ENCODE results near the gene CNOT6. TPM values are rescaled to one million over a fixed set of nuclear protein-coding genes. Genes with fewer than 3 reads are reported as not detected.

Gene CNOT6
- total and polyA plus RNA-seq, 10 of the 15 experiments (the other 5 are each of a cell fraction or from before 2014, with no cell fraction given), result 3.8 to 22.1 (median 12.1) TPM

DNA sequence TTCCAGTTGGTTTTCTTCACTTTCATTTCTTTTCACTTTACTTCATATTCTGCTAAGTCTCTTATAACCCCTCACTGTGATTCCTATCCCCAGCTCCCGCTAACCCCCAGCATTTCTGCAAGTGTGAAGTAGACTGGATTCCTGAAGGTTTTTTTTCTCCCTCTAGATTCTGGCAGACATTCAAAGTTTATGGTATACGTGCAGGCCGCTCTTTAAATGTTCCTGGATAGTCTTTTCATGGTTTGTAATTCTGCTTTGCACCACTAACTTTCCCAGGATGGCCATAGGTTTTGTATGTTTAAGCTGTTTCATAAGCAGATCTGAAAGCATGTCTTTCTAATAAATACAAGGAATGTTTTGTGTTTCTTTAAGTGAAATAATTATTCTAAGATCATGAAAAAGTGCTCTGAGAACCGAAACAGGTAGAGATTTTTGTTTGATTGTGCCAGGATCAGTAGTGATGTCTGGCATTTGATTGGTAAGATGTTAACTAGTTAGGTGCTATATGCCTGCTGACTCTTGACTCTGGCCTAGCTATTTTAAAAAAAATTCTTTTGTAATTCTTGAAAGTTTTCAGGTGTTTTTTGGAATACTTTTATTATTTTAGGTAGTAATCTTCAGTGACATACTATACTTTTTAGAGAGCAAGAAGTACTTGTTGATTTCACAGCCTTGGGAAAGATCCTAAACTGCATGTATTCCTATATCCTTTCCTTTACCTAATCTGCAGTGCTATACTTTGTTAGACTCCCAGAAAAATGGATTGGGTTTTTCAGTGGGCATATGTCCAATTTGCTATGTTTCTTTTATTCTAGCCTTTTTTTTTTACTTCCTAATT lies 29.7 kb downstream of the CNOT6 start:
- no peak overlapping the region for H2AFZ ChIP-seq (ENCODE audit: control insufficient read depth, low read depth, low read length)
- 81% methylated on average over 4 of the region's 4 CpGs for WGBS (ENCODE audit: insufficient coverage, insufficient replicate concordance, low lambda C conversion rate, missing lambda C conversion rate)
- H3K27ac ChIP-seq (ENCODE audit: control insufficient read depth, insufficient read depth), result peak overlapping the region; percentile 72
- H3K9ac ChIP-seq (ENCODE audit: control insufficient read depth, insufficient read depth, low read length), result no peak overlapping the region; the same call in none of the 2 replicates
- TF ChIP-seq JUNB (IDR thresholded peaks at IDR 0.05) (0 out of 2 replicates have a peak, but pooled peaks have one; percentile 4), MXI1 (IDR thresholded peaks at IDR 0.05; ENCODE audit: low read depth, low read length) (no peak), SRF (IDR thresholded peaks at IDR 0.05; ENCODE audit: low read depth in 2 of 2, low read length in 2 of 2) (0 out of 4 replicates have a peak, but pooled peaks of 1 of the 2 experiments have one; percentile 32)
- TF ChIP-seq, protein P1, sequence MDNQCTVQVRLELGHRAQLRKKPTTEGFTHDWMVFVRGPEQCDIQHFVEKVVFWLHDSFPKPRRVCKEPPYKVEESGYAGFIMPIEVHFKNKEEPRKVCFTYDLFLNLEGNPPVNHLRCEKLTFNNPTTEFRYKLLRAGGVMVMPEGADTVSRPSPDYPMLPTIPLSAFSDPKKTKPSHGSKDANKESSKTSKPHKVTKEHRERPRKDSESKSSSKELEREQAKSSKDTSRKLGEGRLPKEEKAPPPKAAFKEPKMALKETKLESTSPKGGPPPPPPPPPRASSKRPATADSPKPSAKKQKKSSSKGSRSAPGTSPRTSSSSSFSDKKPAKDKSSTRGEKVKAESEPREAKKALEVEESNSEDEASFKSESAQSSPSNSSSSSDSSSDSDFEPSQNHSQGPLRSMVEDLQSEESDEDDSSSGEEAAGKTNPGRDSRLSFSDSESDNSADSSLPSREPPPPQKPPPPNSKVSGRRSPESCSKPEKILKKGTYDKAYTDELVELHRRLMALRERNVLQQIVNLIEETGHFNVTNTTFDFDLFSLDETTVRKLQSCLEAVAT (IDR thresholded peaks at IDR 0.05), result peak; percentile 99
- H3K27me3 ChIP-seq (replicated peaks in 1 of 2; ENCODE audit: control insufficient read depth in 2 of 2, insufficient read depth in 2 of 2, low read length in 1 of 2), result no peaks in the 10 kb centered on the region
- POLR2A ChIA-PET, result no interaction called here
- ATAC-seq (peak; percentile 70), DNase-seq (ENCODE audit: low read depth, low spot score) (no peak), FAIRE-seq (no peak)
- peaks cover 20% of the 10 kb centered on the region for H3K4me1 ChIP-seq (ENCODE audit: control insufficient read depth, insufficient read depth, low read length)
- RAD21 ChIA-PET (ENCODE audit: unreplicated experiment), result no interaction called here
- BruUV-seq (replicated peaks), result TSS peak; percentile 21
- H3K79me2 ChIP-seq (ENCODE audit: control insufficient read depth, insufficient read depth, low read length), result peaks cover 75% of the 10 kb centered on the region
- no peaks in the 10 kb centered on the region; a peak in 1 of 4 replicates for H3K36me3 ChIP-seq (ENCODE audit: control insufficient read depth in 2 of 2, insufficient read depth in 2 of 2, low read length in 1 of 2)
- intact Hi-C loops (cut with micrococcal nuclease; ENCODE audit: unreplicated experiment), result no loop called here
- SMC1A ChIA-PET (ENCODE audit: uncharacterized antibody, unreplicated experiment), result interaction anchor here (0.8 to 1.9 kb wide), 2 partner anchors 18 to 83 kb away, joined by 3 to 6 read pairs; no protein-coding TSS in a partner anchor
- CTCF ChIA-PET, result interaction anchor here (1.1 to 1.8 kb wide), 4 partner anchors 51 to 195 kb away, joined by 4 to 6 read pairs (median 4); no protein-coding TSS in a partner anchor
- H3K9me3 ChIP-seq (replicated peaks; ENCODE audit: control insufficient read depth, insufficient read depth, low read length), result peaks cover 3% of the 10 kb centered on the region; the same call in 2 of the 3 replicates
- peak overlapping the region; percentile 75 for H3K4me2 ChIP-seq (ENCODE audit: control insufficient read depth, insufficient read depth)
- no peak overlapping the region; the same call in 1 of the 2 replicates for H3K4me3 ChIP-seq
- in situ Hi-C loops (cut with MboI), result no loop called here
- 0 out of 2 replicates have a peak, but pooled peaks cover 3% of the 10 kb centered on the region for H4K20me1 ChIP-seq (ENCODE audit: control insufficient read depth, insufficient read depth)

Data from GM12878 (cell line).